Upper lobe of left lung (tissue), 4 donors: ENCODE measurements around the gene HSPB1.

ENCODE experiments used
- CTCF ChIP-seq, 6 experiments: fragments of 450-650 bp in 4 of 6; fragments of 200-600 bp in 2 of 6; sonication (generic) in 2 of 6; IDR thresholded peaks; one replicate each; pipeline ENCODE4 v1.5.1; 2016 to 2019; ENCODE audit warnings: antibody characterized with exemption in 6 of 6
- EP300 ChIP-seq, 4 donors: sonication (generic); formaldehyde crosslinking; IDR thresholded peaks; one replicate each; pipeline ENCODE4 v1.5.1; 2017; ENCODE audit warnings: antibody characterized with exemption in 4 of 4, control low read depth in 2 of 4
- POLR2A ChIP-seq, 4 donors: fragments of 450-650 bp; IDR thresholded peaks; one replicate each; pipeline ENCODE4 v1.5.1; 2016 to 2017; ENCODE audit warnings: antibody characterized with exemption in 4 of 4, mild to moderate bottlenecking in 2 of 4
- POLR2AphosphoS5 ChIP-seq, 2 donors: sonication (generic); formaldehyde crosslinking; IDR thresholded peaks; one replicate each; pipeline ENCODE4 v1.5.1; 2017; ENCODE audit warnings: antibody characterized with exemption in 2 of 2

- TF ChIP-seq CTCF (IDR thresholded peaks at IDR 0.05) (no peak), EP300 (IDR thresholded peaks at IDR 0.05) (no peak), POLR2A (IDR thresholded peaks at IDR 0.05) (no peak), POLR2AphosphoS5 (IDR thresholded peaks at IDR 0.05) (no peak)
Observed at GRCh38 chr7:76260171-76260703, 42.2 kb upstream of the HSPB1 start.
